Esophagus (tissue), 2 donors: Measurements from ENCODE around the gene CARD14. TPM values are rescaled to one million over a fixed set of nuclear protein-coding genes. Genes with fewer than 3 reads are reported as not detected.

Experiments used
- H3K27ac ChIP-seq, 2 donors: one replicate each; pipeline ENCODE4 v1.5.1; 2013; ENCODE audit warnings: low read depth in 2 of 2, mild to moderate bottlenecking in 2 of 2, inconsistent platforms in 1 of 2, low read length in 1 of 2, moderate library complexity in 1 of 2
- H3K27me3 ChIP-seq, 2 donors: one replicate each; pipeline ENCODE4 v1.6.1; 2013; ENCODE audit warnings: low read length in 2 of 2, control low read depth in 1 of 2, mild to moderate bottlenecking in 1 of 2; ENCODE audit not compliant: insufficient read depth in 2 of 2, control insufficient read depth in 1 of 2
- H3K36me3 ChIP-seq, 2 donors: one replicate each; pipeline ENCODE4 v1.6.1; 2013; ENCODE audit warnings: low read length in 1 of 2; ENCODE audit not compliant: control insufficient read depth in 2 of 2, insufficient read depth in 2 of 2
- H3K4me1 ChIP-seq, 2 donors: one replicate each; pipeline ENCODE4 v1.6.1; 2013; ENCODE audit warnings: low read length in 1 of 2; ENCODE audit not compliant: control insufficient read depth in 2 of 2, insufficient read depth in 2 of 2
- H3K4me3 ChIP-seq, 2 donors: one replicate each; pipeline ENCODE4 v1.5.1; 2013; ENCODE audit warnings: low read length in 2 of 2, mild to moderate bottlenecking in 2 of 2, low read depth in 1 of 2, moderate library complexity in 1 of 2
- H3K9me3 ChIP-seq, 2 donors: one replicate each; pipeline ENCODE4 v1.6.1; 2013; ENCODE audit warnings: mild to moderate bottlenecking in 2 of 2, low read depth in 1 of 2, low read length in 1 of 2, moderate library complexity in 1 of 2; ENCODE audit not compliant: control insufficient read depth in 2 of 2, insufficient read depth in 1 of 2
- WGBS, 2 donors: extraction: QIAGEN DNeasy Blood & Tissue Kit; methylation state at CpG; one replicate each; pipeline ENCODE4 v1.1.7; 2013; 5-methylcytosine and 5-hydroxymethylcytosine counted together
- polyA plus RNA-seq, 2 donors: library from polyadenylated mRNA; stranded (reverse); fragments of 200-250 nt; gene quantifications; one replicate each; pipeline ENCODE4 v1.2.3, GENCODE V29; 2013
- donor health status: healthy with polysubstance abuse.
- donor health status: Bipolar disorder and iron deficiency.

The CARD14 gene
- polyA plus RNA-seq, 2 donors = 25.7 to 28.0 TPM

DNA sequence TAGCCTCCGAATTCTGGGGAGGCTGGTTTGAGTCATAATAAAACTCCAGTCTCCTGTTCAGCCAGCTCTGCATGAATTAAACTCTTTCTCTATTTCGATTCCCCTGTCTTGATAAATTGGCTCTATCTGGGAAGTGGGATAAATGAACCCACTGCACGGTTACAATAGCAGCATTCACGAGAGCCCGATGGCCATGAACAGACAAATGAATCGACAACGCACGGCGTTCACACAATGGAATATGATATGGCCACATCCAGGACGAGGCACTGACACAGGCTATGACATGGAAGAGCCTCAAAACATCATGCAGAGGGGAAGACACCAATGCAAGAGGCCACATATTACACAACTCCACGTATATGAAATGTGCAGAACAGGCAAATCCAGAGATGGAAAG lies 5.6 kb upstream of the CARD14 start:
- no peaks in the 10 kb centered on the region for H3K27me3 ChIP-seq
- WGBS, 2 donors = 71 to 85% methylated on average over 11 of the region's 11 CpGs
- H3K4me3 ChIP-seq = no peak overlapping the region
- peaks cover 0 to 5% of the 10 kb centered on the region in 2 donors for H3K4me1 ChIP-seq
- no peaks in the 10 kb centered on the region for H3K9me3 ChIP-seq
- no peaks in the 10 kb centered on the region for H3K36me3 ChIP-seq
- no peak overlapping the region for H3K27ac ChIP-seq

DNA sequence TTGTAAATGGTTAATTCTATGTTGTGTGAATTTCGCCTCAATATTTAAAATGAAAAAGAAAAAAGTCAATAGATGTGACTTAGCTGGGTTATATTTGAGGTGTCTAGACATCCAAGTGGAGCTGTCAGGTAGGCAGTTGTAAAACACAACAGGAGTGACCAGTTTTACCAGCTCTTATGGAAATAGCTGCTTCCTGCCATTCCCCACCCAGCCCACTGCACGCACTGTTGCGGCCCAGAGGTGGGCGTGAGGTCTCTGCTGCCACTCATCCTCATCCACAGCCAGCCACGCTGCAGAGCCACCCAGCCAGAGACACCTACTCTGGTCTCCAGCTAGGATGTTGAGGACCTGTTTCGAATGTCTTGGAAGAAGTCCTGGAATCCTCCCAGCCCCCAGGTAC lies 3.4 kb upstream of the CARD14 start:
- no peak overlapping the region for H3K4me3 ChIP-seq
- H3K27ac ChIP-seq = no peak overlapping the region
- H3K36me3 ChIP-seq = no peaks in the 10 kb centered on the region
- H3K9me3 ChIP-seq = no peaks in the 10 kb centered on the region
- peaks cover 0 to 7% of the 10 kb centered on the region in 2 donors for H3K4me1 ChIP-seq
- H3K27me3 ChIP-seq = no peaks in the 10 kb centered on the region
- WGBS, 2 donors = 65 to 72% methylated on average over 6 of the region's 6 CpGs

DNA sequence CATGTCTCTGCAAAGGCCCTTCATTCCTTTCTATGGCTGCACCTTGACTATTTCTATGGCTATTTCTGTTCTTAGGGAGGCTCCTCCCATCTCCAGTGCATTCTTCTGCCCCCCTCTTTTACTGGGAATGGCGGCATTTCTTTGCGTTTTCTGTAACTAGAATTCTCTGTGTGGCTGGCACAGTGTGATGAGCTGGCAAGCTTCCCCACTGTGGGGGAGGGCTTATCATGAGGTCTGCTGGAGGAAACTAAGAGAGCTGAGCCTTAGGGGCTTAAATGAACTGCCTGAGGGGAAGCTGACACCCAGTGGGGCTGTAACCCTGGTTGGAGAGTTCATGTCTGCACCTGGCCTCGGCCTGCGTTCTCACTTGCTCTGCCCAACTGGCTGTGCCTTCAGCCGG lies 1.5 kb upstream of the CARD14 start:
- no peaks in the 10 kb centered on the region for H3K27me3 ChIP-seq
- no peaks in the 10 kb centered on the region for H3K9me3 ChIP-seq
- WGBS, 2 donors = 64 to 82% methylated on average over 5 of the region's 5 CpGs
- peaks cover 0 to 7% of the 10 kb centered on the region in 2 donors for H3K4me1 ChIP-seq
- H3K27ac ChIP-seq = peak overlapping the region in 1 of 2 donors; percentile 36
- peaks cover 0 to 5% of the 10 kb centered on the region in 2 donors for H3K36me3 ChIP-seq
- H3K4me3 ChIP-seq = no peak overlapping the region

DNA sequence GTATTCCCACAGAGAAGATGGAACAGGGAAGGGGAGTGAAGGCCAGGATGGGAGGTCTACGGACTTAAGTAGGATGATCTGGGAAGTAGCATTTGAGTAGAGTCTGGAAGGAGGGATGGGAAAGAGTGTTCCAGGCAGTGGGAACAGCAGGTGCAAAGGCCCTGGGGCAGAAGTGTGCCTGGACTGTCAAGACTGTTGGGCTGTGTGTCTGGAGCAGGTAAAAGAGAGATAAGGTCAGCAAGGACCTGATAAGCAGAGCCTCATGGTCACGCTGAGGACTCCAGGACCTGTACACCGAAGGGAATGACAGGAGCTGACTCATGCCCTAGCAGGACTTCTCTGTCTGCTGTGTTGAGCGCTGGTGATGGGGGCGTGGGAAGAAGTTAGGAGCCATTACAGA lies 723 bp upstream of the CARD14 start:
- no peak overlapping the region for H3K27ac ChIP-seq
- H3K27me3 ChIP-seq = no peaks in the 10 kb centered on the region
- H3K36me3 ChIP-seq = peaks cover 0 to 5% of the 10 kb centered on the region in 2 donors
- peaks cover 0 to 7% of the 10 kb centered on the region in 2 donors for H3K4me1 ChIP-seq
- no peak overlapping the region for H3K4me3 ChIP-seq
- H3K9me3 ChIP-seq = no peaks in the 10 kb centered on the region
- WGBS, 2 donors = 88 to 89% methylated on average over 5 of the region's 5 CpGs

- Histone ChIP-seq H3K4me1 (peaks cover 0 to 9% of the 10 kb centered on the region in 2 donors), H3K4me3 (no peak overlapping the region), H3K27ac (no peak overlapping the region), H3K27me3 (no peaks in the 10 kb centered on the region), H3K9me3 (no peaks in the 10 kb centered on the region), H3K36me3 (peaks cover 0 to 5% of the 10 kb centered on the region in 2 donors)
- 87 to 88% methylated on average over 7 of the region's 7 CpGs for WGBS, 2 donors
Observed at GRCh38 chr17:80171681-80172080, 1.9 kb downstream of the CARD14 start.

DNA sequence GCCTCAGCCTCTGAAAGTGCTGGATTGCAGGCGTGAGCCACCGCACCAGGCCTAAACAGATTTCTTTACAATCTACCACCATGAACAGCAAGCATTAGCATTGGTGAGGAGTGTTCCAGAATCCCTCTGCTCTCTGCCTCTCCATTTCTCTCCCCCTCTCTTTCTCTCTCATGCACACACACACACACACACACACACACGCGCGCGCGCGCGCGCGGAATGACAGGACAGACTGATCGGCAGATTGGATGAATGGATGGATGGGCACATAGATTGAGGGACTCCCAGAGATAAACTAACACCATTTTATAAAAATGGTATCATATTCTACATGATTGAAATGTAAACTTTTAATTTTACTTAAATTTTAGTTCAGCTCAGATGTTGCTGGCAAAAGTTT lies 3.3 kb downstream of the CARD14 start:
- H3K4me1 ChIP-seq = peaks cover 0 to 9% of the 10 kb centered on the region in 2 donors
- no peak overlapping the region for H3K27ac ChIP-seq
- H3K36me3 ChIP-seq = peaks cover 0 to 5% of the 10 kb centered on the region in 2 donors
- no peaks in the 10 kb centered on the region for H3K27me3 ChIP-seq
- H3K9me3 ChIP-seq = no peaks in the 10 kb centered on the region
- 88 to 89% methylated on average over 10 to 12 of the region's 12 CpGs for WGBS, 2 donors
- H3K4me3 ChIP-seq = no peak overlapping the region

GRCh38 chr17:80173916-80174315 lies 4.1 kb downstream of the CARD14 start:
- Histone ChIP-seq H3K27ac (no peak overlapping the region), H3K4me3 (no peak overlapping the region), H3K9me3 (no peaks in the 10 kb centered on the region), H3K4me1 (peaks cover 0 to 8% of the 10 kb centered on the region in 2 donors), H3K36me3 (peaks cover 0 to 5% of the 10 kb centered on the region in 2 donors), H3K27me3 (no peaks in the 10 kb centered on the region)
- WGBS, 2 donors = 96 to 97% methylated on average over 6 of the region's 6 CpGs

- Histone ChIP-seq H3K27me3 (no peaks in the 10 kb centered on the region), H3K9me3 (no peaks in the 10 kb centered on the region), H3K36me3 (peaks cover 0 to 7% of the 10 kb centered on the region in 2 donors), H3K27ac (no peak overlapping the region), H3K4me1 (peaks cover 0 to 4% of the 10 kb centered on the region in 2 donors), H3K4me3 (no peak overlapping the region)
- WGBS, 2 donors = 91% methylated on average over 11 of the region's 11 CpGs
Observed at GRCh38 chr17:80176757-80177156, 6.9 kb downstream of the CARD14 start.

DNA sequence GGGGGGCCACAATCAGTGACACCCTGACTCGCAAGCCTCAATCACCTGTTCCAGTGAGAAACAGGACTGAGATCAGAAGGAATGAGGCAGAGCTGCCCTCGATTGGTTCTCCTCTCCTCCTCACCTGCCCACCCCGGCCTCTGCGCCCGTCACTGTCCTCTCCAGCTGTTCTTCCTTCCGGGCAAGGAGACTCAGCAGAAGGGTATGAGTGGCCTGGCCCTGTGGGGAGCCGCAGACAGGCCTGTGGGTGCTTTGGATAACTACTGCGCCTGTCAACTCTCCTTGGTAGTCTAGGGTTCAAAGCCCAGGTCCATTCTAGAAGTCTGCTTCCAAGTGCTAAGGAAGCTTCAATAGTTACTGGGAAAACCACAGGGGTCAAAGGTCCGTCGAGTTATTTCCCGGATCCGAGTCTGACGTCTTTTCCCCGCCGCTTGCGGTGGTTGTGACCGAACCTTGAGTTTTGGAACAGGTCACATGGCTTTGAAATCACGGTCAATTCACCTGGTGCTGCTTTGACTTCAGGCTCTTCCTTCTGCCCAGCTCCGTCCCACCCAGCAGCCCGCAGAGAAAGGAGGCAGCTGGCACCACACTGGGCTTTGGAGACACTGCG lies 8.3 kb downstream of the CARD14 start:
- H3K4me1 ChIP-seq = peaks cover 0 to 4% of the 10 kb centered on the region in 2 donors
- no peaks in the 10 kb centered on the region for H3K9me3 ChIP-seq
- no peaks in the 10 kb centered on the region for H3K27me3 ChIP-seq
- H3K4me3 ChIP-seq = no peak overlapping the region
- no peak overlapping the region for H3K27ac ChIP-seq
- H3K36me3 ChIP-seq = peaks cover 0 to 11% of the 10 kb centered on the region in 2 donors
- WGBS, 2 donors = 81 to 88% methylated on average over 21 of the region's 21 CpGs

DNA sequence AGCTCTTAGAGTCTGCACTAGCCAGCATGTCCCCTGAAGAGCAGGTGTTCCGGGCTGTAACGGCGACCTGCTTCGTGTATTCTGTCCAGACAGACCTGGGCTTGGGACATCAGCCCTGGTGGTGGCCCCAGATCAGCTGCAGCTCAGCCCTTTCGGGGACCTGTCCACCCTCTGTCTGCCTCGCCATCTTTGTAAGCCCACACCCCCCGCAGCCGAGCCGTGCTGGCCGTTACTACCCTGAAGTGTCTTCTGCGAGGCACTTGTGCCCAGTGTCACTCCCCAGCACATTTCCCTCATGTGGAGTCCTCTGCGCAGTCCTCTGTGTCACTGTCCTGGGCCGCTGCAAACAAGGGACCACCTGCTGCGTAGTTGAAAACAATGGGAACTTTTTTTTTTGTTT lies 10.4 kb downstream of the CARD14 start:
- H3K36me3 ChIP-seq = peaks cover 0 to 14% of the 10 kb centered on the region in 2 donors
- 88 to 89% methylated on average over 14 of the region's 14 CpGs for WGBS, 2 donors
- H3K27ac ChIP-seq = no peak overlapping the region
- no peaks in the 10 kb centered on the region for H3K27me3 ChIP-seq
- no peak overlapping the region for H3K4me3 ChIP-seq
- peaks cover 0 to 4% of the 10 kb centered on the region in 2 donors for H3K4me1 ChIP-seq
- H3K9me3 ChIP-seq = no peaks in the 10 kb centered on the region
